GOT3 (cell line): Measurements from ENCODE around the gene CNTNAP2.

ENCODE experiments used
- DNase-seq: peaks from one replicate; lab custom pipeline; 2025; ENCODE audit warnings: mixed read lengths; lab: John Stamatoyannopoulos, UW

The CNTNAP2 gene

GRCh38 chr7:146423446-146423845 is 306.8 kb downstream of the CNTNAP2 start:
- no peak for DNase-seq

- no peak for DNase-seq
Measured at GRCh38 chr7:146424084-146424483, 307.5 kb downstream of the CNTNAP2 start.

- DNase-seq, result no peak
Measured at GRCh38 chr7:146433501-146433900, 316.9 kb downstream of the CNTNAP2 start.

- no peak for DNase-seq
Measured at GRCh38 chr7:146443102-146443501, 326.5 kb downstream of the CNTNAP2 start.

GRCh38 chr7:146449625-146450024 is 333.0 kb downstream of the CNTNAP2 start:
- no peak for DNase-seq

GRCh38 chr7:146455091-146455655 is 338.6 kb downstream of the CNTNAP2 start:
- no peak for DNase-seq

- DNase-seq, result no peak
Measured at GRCh38 chr7:146479040-146479439, 362.4 kb downstream of the CNTNAP2 start.

GRCh38 chr7:146486519-146486918 is 369.9 kb downstream of the CNTNAP2 start:
- no peak for DNase-seq

- no peak for DNase-seq
Measured at GRCh38 chr7:146492017-146492416, 375.4 kb downstream of the CNTNAP2 start.

GRCh38 chr7:146494952-146495596 is 378.5 kb downstream of the CNTNAP2 start:
- DNase-seq, result no peak

- no peak for DNase-seq
Measured at GRCh38 chr7:146496657-146497056, 380.1 kb downstream of the CNTNAP2 start.

GRCh38 chr7:146499970-146500369 is 383.4 kb downstream of the CNTNAP2 start:
- no peak for DNase-seq

GRCh38 chr7:146503844-146504243 is 387.2 kb downstream of the CNTNAP2 start:
- DNase-seq, result no peak

- DNase-seq, result no peak
Measured at GRCh38 chr7:146510088-146510680, 393.6 kb downstream of the CNTNAP2 start.

GRCh38 chr7:146514304-146514703 is 397.7 kb downstream of the CNTNAP2 start:
- DNase-seq, result no peak

- DNase-seq, result no peak
Measured at GRCh38 chr7:146528581-146528980, 412.0 kb downstream of the CNTNAP2 start.

GRCh38 chr7:146539836-146540235 is 423.2 kb downstream of the CNTNAP2 start:
- DNase-seq, result no peak

GRCh38 chr7:146542101-146542500 is 425.5 kb downstream of the CNTNAP2 start:
- DNase-seq, result no peak

- DNase-seq, result no peak
Measured at GRCh38 chr7:146544748-146545147, 428.1 kb downstream of the CNTNAP2 start.

- no peak for DNase-seq
Measured at GRCh38 chr7:146548816-146549215, 432.2 kb downstream of the CNTNAP2 start.

- no peak for DNase-seq
Measured at GRCh38 chr7:146554556-146554955, 438.0 kb downstream of the CNTNAP2 start.

GRCh38 chr7:146557971-146558469 is 441.4 kb downstream of the CNTNAP2 start:
- DNase-seq, result no peak

- DNase-seq, result no peak
Measured at GRCh38 chr7:146565872-146566271, 449.3 kb downstream of the CNTNAP2 start.
